CD4-positive, alpha-beta T cell treated with Interleukin-6 for 4 hours (primary cell): Measurements from ENCODE around the gene RHEBL1.

ENCODE experiments used
- DNase-seq: peaks from one replicate; pipeline ENCODE4 v3.0.0-alpha.2; 2020; ENCODE audit warnings: mixed read lengths

Gene RHEBL1

DNA sequence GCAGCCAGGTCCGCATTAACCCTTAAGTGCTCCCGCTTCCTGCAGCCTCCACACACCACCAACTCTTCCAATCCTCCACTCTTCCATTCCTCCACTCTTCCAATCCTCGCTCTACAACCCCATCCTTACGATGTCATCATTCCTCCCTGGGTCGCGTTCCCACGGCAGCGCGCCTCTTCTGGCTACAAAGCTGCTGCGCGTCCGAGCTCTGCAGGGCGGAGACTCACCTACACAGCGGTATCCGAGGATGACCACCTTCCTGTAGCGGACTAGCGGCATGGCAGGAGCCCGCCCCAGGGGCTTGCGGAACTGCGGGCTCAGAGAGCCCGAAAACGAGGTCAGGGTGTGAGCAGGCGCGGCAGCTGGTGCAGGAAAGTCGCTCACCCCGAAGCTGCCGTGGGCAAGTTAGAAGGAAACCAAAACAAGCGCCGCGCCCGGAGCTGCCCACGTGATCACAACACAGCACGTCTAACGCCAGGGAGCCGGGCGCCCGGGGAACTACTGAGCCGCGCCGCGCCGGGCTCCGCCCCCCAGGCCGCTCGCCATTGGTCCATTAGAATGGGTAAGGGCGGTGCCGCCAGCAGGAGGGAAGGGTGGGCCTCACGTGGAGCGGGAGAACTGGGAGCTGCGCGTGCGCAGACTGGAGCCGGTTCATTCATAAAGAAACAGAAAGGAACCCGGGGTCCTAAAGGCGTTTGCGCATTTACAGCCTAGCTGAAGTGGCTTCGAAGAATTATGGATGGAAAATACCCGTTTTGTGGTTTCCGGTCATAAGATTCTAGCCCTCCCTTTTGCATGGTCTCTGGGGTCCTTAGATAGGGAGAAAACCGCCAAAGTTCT lies at the start of gene RHEBL1:
TSS of gene RHEBL1 (minus strand) at position 473 of the 840 bp plus-strand sequence. CDS start at position 279, 194 bp downstream.
- DNase-seq = peak; percentile 99

DNA sequence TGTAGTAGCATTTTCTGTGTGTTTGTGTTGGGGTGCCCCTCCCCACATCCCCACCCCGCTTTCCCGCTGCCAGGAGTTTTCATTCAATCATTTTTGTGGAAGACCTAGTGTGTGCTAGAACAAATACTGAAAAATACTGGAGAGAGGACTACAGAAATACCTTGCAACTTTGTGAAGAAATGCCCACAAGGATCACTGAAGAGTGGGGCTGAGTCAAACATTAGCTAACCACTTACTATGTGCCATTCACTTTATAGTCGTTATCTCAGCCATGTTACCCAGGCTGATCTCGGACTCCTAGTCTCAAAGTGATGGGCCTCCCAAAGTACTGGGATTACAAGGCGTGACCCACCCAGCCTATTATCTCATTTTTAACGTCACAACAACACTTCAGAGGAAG lies 41.4 kb upstream of the RHEBL1 start:
- no peak for DNase-seq

DNA sequence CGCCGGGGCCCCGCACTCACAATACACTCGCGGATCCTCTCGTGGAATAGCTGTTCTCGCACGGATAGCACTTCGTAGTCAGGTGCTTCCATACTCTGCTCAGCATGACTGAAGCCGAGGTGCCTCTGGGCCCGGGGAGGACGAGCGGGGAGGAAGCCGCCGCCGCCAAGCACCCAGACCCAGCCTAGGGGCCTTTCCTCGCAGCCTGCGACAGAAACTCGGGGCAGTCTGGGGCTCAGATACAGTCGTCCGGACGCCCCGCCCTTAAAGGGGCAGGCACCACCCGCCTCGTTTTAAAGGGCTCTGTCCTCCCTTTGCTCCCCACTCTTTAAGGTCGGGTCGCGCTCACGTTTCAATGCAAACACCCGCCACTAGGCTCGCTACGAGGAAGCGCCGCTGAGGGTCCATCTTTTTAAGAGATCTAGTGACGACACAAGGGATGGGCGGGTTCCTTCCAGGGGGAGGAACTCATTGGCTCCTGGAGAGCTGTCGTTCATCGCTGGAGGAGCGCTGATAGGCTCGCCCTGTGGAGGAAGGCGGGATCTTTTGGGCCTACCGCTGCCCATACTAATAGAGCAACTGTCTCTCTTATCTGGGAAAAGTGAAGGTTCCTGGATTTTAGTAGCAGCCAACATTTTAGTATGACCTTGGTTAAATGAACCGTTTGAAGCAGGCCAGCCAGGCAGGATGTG lies 40.8 kb upstream of the RHEBL1 start, which contains the start of gene LMBR1L:
TSS of gene LMBR1L (minus strand) at position 384 of the 692 bp plus-strand sequence. CDS start at position 92, 292 bp downstream.
- DNase-seq = peak; percentile 98

DNA sequence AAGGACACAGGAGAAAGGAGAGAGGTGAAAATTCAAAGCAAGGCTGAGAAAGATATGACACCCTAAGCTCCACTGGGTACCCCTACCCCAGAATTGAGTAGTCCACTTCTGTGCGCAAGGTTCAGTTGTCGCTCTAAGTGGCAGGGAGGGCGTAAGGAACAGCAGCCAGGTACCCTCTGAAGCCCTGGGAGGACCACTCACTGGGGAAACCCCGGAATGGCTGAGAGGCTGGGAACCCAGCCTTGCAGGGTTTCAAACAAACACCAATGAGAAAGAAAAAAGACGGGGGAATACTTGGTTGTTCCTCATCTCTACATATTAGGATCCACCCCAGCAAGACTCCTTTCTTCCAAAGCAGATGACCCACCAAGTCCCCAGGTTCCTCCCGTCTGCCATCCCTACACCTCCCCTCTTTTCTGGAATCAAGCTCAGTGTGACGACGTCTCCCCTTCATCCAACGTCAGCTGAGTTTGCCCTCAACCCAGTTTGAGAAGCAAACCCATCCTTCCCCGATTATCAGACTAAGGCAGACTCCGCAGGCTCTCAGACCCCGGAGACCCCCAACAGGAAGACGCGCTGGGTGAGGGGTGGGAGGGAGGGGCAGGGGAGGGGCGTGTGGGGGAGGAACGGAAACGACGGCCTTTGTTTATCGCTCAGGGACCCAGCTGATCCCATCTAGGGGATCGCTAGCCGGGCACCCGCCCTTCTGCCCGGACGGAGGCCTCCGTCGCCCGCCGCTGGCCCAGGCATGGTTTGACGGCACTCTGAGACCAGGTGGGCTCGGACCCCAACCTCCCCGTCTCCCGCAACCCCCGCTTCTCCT lies 40.1 kb upstream of the RHEBL1 start:
- peak; percentile 52 for DNase-seq

DNA sequence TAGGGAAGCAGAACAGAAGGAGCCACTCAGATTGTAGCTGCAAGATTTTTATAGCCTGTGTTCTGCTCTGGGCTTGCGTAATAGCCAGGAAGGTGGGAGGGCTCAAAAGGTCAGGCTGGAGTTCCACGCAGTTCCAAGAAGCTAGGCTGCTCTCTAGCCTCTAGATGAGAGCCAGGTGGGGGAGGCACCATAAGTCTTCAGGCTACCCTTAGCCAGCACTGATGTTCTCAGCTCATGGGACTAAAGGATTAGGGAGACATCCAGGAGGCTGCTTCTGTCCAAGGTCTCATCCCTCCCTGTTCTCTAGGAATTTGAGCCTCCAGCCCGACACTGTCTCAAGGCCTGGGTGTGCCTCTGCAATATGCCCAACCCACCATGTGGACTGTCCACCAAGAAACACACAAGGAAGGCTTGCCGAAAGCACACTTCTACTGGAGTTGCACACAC lies 39.2 kb upstream of the RHEBL1 start:
- no peak for DNase-seq

GRCh38 chr12:49105504-49106084 lies 35.8 kb upstream of the RHEBL1 start:
- DNase-seq = no peak

GRCh38 chr12:49104822-49105221 lies 35.0 kb upstream of the RHEBL1 start:
- DNase-seq = no peak

DNA sequence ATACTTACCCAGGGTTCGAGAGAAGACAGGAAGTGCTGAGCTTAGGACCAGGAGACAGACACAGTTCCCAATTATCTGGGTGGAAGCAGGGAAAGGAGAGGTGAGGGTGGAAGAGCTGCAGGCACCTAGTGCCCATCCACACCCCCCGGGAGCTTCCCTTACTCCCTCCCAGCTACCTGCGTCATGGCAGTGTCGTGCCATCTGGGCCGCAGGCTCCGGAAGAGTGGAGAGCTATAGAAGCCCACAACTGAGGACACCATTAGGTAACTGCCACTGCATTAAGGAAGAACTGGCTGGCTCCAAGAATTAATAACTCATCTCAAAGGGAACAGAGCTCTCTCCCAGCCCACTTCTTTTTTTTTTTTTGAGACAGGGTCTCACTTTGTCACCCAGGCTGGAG lies 30.6 kb upstream of the RHEBL1 start:
- no peak for DNase-seq

DNA sequence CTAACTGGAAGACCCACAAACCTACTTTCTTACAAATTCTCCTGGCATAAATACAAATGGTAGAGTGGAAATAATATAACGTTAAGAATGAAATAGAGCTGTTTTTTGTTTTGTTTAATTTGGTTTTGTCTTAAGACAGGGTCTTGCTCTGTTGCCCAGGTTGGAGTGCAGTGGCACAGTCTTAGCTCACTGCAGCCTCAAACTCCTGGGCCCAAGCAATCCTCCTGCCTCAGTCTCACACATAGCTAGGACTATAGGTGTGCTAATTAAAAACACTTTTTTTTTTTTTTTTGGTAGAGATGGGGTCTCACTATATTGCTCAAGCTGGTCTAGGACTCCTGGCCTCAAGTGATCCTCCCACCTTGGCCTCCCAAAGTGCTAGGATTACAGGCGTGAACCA lies 28.9 kb upstream of the RHEBL1 start:
- no peak for DNase-seq

DNA sequence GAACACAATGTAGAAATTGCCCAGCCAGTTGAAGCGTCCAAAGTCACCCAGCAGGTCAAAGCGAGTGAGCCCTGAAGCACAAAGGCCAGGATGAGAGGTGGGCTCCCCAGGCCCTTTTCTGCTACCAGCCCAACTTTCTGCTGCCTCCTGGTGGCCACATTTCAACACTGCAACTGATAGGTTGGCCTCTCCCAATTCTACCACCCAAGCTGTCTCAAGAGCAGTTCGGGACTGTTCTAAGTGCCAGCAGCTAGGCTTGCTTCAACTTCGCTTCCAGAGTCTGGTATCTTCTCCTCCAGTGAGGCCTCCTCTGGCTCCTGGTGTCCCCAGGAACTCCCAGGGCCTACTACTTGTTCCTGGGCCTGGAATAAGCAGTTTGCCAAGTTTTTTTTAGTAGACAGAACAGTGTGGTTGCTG lies 28.3 kb upstream of the RHEBL1 start:
- peak; percentile 71 for DNase-seq

- DNase-seq = no peak
Observed at GRCh38 chr12:49097381-49097780, 27.6 kb upstream of the RHEBL1 start.

- DNase-seq = no peak
Observed at GRCh38 chr12:49094975-49095365, 25.2 kb upstream of the RHEBL1 start.

- DNase-seq = no peak
Observed at GRCh38 chr12:49094160-49094974, 24.6 kb upstream of the RHEBL1 start, which contains the start of gene DHH. Gene DHH, minus strand, starts transcription at chr12:49094801. Its CDS starts 289 bp downstream, at chr12:49094512.

GRCh38 chr12:49093792-49094159 lies 24.0 kb upstream of the RHEBL1 start:
- DNase-seq = no peak

DNA sequence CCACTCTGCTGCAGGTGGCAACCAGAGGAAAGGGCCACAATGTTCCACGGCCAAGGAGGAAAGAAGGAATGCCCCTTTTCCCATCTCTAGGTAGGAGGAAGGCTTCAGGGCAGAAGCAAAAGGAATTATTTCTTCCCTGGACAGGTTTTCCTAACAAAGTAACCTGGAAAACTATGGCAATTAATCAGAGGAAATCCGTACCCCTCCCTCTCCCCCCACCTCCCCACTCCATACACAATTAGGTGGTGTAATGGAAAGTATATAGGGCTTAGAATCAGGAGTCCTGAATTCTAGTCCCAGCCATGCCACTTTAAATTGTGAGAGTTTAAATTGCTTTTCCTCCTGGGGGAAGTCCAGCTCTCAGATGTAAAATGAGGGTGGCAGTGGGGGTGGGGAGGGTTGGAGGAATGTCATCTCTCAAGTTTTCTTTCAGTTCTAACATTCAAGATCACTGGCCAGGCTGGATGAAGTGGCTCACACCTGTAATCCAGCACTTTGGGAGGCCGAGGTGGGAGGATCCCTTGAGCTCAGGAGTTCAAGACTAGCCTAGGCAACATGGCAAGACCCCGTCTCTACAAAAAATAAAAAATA lies 23.1 kb upstream of the RHEBL1 start:
- DNase-seq = no peak

GRCh38 chr12:49092086-49092815 lies 22.5 kb upstream of the RHEBL1 start:
- peak; percentile 71 for DNase-seq

DNA sequence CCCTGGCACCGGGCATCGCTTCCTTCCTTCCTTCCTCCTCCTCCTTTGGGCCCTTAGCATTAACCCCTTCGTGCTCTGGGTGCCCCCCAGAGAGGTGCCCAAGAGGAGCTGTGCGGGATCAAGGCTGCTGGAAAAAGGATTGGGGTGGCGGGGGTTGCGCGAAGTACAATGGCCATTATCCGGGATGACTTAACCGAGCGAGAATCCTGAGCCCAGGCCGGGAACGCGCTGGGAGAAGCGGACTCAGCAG lies 22.0 kb upstream of the RHEBL1 start:
- DNase-seq = no peak

GRCh38 chr12:49091056-49091835 lies 21.5 kb upstream of the RHEBL1 start:
- DNase-seq = no peak

DNA sequence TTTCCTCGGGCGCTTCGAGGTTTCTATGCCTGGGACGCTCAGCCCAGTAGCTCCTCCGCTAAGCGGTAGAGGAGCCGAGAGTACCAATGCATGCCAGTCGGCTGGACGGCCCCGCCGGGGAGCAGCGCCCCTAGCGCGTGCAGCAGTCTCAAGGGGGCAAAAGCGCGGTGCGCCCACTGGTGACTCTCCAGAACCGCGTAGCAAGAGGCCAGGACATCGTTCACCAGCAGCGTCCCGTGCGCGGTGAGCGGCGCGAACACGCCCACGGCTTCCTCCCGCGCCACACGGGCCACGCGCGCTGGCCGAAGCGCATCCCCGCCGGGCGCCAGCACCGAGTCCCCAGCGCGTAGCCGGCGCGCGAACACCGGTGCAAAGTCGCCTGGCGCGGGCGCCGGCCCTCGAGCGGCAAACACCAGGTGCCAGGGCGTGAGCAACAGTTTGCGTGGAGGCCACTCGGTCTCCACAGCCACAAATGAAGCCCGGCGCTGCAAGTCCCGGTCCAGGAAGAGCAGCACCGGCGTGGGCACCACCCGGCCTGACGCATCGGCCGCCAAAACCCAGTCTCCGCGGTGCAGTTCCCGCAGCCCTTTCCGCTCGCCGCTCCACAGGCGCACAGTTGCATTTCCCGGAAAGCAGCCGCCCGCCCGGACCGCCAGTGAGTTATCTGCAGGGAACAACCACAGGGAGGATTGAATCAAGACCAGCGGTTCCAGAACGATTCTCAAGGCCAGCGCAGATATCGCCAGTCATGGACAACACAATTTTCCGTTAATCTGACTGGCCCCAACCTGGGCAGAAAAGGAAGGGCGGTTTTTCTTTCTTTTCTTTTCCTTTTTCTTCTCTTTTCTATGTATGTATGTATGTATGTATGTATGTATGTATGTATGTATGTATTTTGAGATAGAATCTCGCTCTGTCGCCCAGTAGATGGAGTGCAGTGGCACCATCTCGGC lies 20.3 kb upstream of the RHEBL1 start:
- peak; percentile 45 for DNase-seq
